Activated CD4-positive, CD25-positive, alpha-beta regulatory T cell treated with anti-CD3 and anti-CD28 coated beads, Interleukin-2, amount 50 U/mL, for 16 hours (primary cell): ENCODE measurements around the gene SYNJ2.

Experiments used
- DNase-seq: peaks from one replicate; pipeline ENCODE4 v3.0.0-alpha.2; 2020; ENCODE audit warnings: low read depth, low spot score

Gene SYNJ2

GRCh38 chr6:158076548-158076947 lies 94.9 kb downstream of the SYNJ2 start:
- no peak for DNase-seq

- no peak for DNase-seq
Observed at GRCh38 chr6:158077676-158078075, 96.0 kb downstream of the SYNJ2 start.

DNA sequence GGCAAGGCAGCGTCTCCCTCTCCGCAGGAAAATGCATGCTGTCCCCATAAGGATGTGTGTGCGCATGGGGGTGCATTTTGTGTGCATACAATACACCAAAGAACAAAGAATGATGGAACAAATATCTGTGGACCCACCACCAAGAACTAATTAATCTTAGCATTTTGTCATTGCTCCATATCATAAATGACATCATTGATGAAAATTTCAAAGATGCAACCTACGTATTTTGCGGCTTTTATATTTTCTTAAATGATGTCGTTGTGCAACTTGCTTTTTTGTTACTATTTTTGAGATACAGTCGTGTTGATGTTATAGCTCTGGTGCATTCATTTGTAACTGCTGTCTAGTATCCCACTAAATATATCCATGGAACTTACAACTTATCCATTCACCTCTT lies 96.7 kb downstream of the SYNJ2 start:
- DNase-seq: no peak

DNA sequence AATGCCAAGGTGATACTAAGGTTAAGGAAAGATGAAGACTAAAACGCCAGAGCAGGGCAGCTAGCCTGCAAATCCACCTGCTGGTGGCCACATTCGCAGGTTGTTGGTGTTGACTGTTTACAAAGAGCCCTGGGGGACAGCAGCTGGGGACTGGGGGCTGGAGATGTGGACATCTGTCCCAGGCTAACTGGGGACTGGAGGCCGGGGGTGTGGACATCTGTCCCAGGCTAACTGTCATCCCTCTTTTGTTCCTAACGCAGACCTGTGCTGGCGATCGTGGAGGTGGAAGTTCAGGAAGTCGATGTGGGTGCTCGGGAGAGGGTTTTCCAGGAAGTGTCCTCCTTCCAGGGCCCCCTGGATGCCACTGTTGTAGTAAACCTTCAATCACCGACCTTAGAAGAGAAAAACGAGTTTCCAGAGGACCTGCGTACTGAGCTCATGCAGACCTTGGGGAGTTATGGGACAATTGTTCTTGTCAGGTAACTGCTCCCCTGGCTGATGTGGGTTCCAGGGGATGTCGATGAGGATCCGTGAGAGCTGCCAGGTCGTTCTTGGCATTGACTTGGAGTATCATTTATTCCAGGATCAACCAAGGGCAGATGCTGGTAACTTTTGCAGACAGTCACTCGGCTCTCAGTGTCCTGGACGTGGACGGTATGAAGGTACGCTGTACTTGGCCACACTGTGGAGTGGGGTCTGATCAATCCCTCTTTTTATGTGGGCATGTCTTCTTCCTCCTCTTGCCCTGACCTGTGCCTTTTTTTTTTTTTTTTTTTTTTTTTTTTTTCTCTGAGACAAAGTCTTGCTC lies 99.4 kb downstream of the SYNJ2 start:
- DNase-seq: no peak

GRCh38 chr6:158081657-158081935 lies 99.9 kb downstream of the SYNJ2 start:
- DNase-seq: no peak

DNA sequence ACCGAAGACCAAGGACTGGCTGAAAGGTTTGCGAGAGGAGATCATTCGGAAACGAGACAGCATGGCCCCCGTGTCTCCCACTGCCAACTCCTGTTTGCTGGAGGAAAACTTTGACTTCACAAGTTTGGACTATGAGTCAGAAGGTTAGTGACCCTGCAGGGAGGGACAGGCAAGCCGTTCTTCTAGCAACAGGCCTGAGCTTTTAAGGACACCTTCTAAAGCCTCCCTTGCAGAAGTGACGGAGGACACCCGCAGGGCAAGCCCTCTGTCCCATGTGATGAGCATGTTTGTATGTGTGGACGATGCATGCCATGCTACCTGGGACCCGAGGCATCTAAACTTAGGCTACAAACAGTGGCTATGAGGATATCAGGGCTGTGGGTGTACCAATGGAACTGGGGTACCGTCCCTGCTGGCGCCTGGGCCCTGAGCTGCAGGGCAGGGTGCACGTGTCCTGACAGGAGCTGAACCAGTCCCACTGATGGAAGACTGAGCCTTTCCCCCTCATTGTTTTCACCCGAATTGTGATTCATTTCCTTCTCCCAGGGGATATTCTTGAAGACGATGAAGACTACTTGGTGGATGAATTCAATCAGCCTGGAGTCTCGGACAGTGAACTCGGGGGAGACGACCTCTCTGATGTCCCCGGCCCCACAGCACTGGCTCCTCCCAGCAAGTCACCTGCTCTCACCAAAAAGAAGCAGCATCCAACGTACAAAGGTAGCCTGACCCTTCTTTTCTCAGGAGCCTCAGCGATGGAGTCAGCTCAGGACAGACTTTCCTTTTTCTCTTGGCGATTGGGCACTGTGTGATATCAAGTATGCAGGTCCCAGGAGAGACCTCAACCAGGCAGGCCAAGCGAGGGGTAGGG lies 102.0 kb downstream of the SYNJ2 start:
- DNase-seq: no peak

DNA sequence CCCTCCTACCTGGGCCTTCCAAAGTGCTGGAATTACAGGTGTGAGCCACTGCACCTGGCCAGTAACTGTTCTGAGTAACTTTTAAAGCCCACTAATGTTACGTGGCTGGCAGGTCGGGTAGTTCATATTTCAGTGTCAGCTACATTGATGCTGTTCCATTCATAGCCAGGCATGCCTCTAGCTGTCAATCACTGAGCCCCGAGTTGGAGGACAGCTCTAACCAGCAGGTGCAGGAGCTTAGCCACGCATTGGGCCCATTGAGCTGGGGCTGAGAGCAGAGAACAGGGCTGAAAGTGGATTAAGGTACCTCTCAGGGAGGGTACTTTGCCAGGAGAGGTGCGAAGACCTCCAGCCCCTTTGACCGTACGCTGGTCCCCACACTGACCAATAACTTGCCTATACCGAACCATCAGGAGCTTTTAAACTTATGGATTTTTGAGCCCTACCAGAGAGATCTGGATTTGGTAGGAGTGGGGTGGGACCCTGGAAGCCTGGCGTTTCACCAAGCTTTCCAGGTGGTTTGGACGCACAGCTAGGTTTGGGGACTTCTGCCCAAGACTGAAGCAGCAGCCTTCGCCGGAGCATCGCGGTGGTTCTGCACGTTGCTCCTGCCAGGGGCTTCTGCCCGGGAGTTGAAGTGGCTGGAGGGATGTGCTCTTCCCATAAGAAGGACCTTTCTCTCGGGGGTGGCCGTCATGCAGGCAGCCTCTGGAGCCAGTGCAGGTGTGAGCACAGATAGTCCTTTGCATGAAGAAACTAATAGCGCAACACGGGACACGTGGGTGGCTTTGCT lies 103.8 kb downstream of the SYNJ2 start:
- no peak for DNase-seq

- no peak for DNase-seq
Observed at GRCh38 chr6:158086054-158086503, 104.4 kb downstream of the SYNJ2 start.

- no peak for DNase-seq
Observed at GRCh38 chr6:158086504-158087223, 105.0 kb downstream of the SYNJ2 start.

DNA sequence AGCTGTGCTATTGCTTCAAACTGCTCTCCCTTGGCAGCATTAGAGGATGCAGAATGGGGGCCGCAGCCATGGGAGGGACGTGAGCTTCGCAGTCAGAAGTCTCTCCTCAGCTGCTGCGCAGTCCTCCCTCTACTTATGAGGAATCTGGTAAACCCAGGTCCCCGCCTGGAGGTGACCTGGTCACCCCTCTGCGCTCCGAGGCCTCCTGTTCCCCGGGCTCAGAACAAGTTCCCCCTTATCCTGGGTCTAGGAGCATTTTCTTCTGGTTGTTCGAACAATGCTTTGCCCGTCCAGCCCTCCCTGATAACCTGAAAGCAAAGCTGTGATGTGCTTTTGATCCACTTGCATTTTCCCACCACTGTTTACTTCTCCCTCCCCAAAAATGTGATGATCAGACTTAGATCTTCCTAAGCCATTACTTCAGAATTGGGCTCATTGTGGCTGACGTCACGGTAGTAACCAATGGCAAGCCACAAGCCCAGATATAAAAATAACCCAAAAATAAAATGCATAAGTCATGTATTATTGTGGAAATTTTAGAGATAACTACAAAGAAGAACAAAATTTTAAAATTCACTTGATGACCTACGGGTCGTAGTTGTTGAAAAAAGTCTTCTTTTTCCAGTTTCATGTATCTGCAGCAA lies 105.7 kb downstream of the SYNJ2 start:
- DNase-seq: no peak

DNA sequence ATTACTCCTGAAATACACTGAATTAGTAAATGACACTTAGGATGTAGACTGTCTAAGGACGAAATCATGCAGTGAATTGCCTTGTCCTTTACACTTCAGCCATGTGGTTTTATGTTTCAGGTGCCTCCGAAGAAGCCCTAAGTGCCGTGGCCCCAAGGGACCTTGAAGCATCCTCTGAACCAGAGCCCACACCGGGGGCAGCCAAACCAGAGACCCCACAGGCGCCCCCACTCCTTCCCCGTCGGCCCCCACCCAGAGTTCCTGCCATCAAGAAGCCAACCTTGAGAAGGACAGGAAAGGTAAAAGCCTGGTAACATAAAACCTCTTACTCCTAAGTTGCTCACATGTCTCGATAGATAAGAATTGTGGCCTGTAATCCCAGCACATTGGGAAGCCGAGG lies 111.1 kb downstream of the SYNJ2 start:
- DNase-seq: no peak

DNA sequence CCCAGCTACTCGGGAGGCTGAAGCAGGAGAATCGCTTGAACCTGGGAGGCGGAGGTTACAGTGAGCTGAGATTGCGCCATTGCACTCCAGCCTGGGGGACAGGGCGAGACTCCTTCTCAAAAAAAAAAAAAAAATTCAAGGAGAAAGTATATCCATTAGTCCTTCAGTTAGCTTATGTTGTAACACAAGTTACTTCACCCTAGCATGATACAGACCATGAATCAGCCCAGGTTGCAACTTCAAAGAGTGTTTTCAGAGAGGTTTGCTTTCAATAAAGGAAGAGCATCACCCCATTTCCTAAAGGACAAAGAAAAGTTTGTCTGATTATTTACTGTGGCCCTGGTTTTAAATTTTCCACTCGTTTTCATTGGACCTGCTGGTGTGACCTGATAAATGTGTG lies 113.4 kb downstream of the SYNJ2 start:
- no peak for DNase-seq

DNA sequence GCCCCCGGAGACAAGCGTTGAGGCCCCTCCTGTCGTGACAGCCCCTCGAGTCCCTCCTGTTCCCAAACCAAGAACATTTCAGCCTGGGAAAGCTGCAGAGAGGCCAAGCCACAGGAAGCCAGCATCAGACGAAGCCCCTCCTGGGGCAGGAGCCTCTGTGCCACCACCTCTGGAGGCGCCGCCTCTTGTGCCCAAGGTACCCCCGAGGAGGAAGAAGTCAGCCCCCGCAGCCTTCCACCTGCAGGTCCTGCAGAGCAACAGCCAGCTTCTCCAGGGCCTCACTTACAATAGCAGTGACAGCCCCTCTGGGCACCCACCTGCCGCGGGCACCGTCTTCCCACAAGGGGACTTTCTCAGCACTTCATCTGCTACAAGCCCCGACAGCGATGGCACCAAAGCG lies 114.0 kb downstream of the SYNJ2 start:
- no peak for DNase-seq

DNA sequence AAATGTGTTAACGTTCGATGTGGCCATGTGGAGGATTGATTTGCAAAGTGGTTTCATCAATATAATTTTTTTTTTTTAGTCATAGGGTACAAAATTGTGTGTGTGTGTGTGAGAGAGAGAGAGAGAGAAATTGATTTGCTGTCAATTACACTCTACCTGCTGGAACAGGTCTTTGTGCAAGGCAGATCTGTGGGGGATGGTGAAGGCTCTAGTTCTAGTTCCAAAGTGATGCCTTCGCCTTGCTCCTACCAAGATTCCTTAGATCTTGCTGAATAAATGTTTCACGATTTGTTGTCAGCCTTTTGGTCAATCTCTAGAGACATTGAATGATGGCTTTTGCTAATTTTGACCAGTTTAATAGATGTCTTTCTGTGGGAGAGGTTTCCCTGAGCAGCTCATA lies 121.6 kb downstream of the SYNJ2 start:
- DNase-seq: no peak

DNA sequence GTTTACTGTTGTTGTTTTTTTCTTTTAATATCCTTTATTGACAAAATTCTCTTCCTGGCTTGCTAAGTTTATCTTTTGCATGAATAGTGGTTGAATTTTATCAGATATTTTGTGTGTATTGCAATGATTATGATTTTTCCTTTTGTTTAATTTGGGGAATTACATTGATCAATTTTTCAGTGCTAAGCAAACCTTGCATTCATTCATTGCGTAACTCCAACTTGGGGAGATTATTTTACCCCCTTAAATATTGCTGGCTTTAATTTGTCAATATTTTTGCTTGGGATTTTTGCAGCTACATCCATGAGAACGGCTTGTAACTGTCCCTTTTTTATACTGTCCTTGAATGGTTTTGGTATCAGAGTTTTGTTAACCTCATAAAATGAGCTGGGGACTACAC lies 123.0 kb downstream of the SYNJ2 start:
- no peak for DNase-seq

GRCh38 chr6:158109748-158110147 lies 128.1 kb downstream of the SYNJ2 start:
- DNase-seq: no peak

DNA sequence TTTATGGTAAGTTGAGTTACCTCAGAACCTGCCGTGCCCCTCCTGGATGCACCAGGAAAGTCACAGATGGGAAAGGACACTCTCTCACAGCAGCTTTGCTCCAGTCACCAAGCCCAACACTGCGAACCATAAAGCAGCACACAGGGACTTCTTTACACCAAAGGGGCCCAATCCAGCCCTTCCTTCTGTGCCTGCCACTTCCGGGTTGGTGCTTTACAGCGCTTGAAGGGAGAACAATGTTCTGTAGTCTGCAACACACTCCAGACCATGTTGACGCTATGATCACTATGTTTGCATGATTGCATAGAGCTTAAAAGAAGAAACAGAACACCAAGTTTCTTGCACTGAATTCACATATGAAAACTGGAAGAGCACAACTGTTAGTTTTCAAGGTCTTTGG lies 129.3 kb downstream of the SYNJ2 start:
- DNase-seq: no peak

DNA sequence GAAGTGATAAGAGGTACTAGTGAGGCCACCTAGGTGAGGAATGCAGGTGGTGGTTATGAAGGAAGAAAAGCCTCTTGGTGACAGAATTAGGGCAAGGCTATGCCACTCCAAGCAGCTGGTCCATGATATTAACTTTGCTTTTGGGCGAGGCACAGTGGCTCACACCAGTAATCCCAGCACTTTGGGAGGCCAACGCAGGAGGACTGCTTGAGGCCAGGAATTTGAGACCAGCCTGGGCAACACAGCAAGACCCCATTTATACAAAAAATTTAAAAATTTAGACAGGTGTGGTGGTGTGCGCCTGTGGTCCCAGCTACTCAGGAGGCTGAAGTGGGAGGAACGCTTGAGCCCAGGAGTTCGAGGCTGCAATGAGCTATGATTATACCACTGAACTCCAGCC lies 130.3 kb downstream of the SYNJ2 start:
- DNase-seq: no peak

DNA sequence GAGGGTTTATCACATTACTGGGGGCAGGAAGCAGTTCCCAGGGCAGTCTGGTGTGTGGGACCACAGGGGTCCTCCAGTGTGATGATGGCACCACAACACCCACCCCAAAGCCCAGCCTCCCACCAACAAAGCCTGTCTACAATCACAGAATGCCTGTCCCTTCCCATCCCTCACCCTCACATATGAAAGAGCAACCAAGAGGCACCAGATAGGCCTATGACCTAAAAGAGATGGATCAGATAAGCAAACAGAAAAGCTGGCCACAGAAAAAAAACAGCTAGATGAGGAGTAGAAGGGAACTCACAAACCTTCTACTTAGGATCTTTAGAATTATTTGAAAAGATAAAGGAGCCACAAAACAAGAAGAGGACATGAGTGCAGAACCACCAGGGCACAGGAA lies 132.1 kb downstream of the SYNJ2 start:
- DNase-seq: no peak

GRCh38 chr6:158115102-158115501 lies 133.4 kb downstream of the SYNJ2 start:
- DNase-seq: no peak

DNA sequence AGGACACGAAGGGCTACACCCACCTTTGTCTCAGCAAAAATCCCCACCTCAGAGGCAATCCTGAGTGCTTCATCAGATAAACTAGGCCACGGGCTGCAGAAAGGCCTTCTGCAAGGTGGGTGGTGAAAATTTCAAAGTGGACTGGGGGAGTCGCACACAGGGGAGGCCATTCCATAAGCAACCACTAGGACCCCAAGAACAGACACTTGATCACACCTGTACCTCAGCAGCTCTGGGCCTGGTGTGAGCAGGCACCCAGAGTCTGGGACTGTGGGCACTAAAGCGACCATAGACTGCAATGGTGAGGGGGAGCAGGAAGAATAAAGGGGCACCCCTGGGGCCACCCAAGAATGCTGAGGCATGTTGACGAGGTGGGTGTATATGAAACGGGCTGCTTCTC lies 133.8 kb downstream of the SYNJ2 start:
- DNase-seq: no peak
